ENCODE data around the gene SLX9.
A peak's percentile ranks its signal among the peaks of the same experiment; 100 is the strongest.
"Not testable (repeated sequence)": the region's sequence is repeated elsewhere in the genome, so short reads cannot be mapped to it uniquely, and the experiment has no call there.

The SLX9 gene

DNA sequence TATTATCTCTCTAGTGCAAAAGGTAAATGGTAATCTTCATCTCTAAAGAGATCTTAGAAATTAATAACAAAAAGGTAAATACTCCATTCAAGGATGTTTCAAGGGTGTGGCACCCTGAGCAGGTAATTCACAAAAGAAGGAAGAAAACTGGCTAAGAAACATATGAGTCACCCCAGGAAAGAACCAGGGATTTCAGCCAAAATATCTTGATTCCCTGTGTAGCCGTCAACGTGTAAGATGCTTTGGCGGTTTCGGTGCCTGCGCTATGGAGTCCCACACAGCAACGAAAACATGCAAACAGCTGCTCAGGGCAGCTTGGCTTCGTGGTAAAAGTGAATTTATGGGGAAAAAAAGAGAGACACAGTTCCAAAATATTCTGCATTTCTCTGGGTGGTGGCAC, 22.9 kb upstream of the SLX9 start:
- DNase-seq (ENCODE audit: low read depth), result no peak

GRCh38 chr21:44917446-44918106, 22.3 kb upstream of the SLX9 start:
- DNase-seq (ENCODE audit: low read depth), result no peak

GRCh38 chr21:44918107-44918470, 21.7 kb upstream of the SLX9 start:
- DNase-seq (ENCODE audit: low read depth), result no peak

GRCh38 chr21:44918581-44919033, 21.2 kb upstream of the SLX9 start:
- no peak for DNase-seq (ENCODE audit: low read depth)

DNA sequence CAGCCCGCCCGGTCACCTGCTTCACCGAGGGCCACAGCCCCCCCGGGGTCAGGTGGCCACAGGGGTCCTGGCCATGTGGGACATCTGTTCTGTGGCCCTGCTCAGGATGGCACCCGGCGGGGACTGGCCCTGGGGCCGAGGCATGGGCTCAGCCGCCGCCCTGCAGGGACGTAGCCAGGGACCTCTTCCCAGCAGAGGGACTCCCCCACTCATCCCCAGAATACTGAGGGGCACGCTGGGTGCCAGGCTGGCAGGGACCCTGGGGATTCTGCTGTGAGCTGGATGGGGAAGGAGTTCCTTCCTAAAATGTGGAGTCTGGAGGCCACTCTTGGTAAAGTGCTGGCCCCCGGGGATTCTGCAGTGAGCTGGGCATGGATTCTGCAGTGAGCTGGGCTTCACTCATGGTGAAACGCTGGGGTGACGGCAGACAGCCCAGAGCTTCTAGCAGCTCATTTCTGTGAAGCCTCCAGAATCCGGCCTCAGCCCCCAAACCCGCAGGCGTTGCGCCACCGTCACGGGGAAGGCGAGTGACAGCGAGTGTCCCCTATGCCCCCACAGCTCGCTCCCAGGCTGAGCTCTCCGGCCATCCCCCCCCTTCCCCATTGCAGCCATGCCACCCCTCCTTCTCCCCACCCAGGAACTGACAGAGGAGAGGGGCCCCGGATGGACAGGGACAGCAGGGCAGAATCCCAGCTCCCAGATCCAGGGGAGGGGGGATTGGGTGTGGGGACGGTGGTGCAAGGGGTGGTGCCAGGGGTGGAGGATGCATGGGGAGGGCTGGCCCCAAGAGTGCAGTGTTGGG, 20.5 kb upstream of the SLX9 start:
- DNase-seq (ENCODE audit: low read depth), result no peak

DNA sequence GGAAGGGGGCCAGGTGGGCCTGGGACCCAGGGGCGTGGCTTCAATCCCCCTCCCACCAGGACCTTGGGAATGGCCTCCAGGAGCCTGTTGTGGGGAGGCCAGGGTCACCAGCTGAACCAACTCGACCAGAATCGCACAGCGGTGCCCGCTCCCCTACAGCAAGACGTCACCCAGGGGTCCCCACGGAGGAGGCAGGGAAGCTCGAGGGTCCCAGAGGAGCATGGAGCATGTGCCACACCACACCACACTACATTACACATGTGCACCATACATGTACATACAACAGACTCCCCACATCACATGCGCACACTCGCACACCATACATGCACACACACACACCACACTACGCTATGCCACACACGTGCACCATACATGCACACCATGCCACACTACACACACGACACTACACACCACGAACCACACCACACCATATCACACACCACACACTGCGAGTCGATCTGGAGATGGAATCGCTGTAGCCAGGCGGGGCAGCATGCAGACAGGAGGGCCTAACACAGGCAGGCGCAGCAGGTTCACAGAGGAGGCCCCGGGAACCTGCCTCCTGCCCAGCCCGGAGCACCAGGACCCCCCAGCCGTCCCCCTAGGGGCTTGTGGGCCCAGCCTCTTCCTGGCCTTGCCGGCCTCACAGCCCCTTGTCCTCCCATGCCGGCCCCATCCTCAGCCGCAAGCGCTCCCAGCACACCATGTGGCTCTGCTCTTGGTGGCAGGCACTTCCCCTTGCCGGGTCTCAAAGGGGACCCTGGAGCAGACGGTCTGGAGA, 19.7 kb upstream of the SLX9 start:
- DNase-seq (ENCODE audit: low read depth), result no peak

- DNase-seq (ENCODE audit: low read depth), result no peak
Observed at GRCh38 chr21:44920694-44921604, 18.9 kb upstream of the SLX9 start, which contains the start of gene ITGB2. ITGB2 (minus strand) TSS chr21:44920899; CDS start chr21:44910782, 10,117 bp downstream.

GRCh38 chr21:44921928-44922327, 17.9 kb upstream of the SLX9 start:
- no peak for DNase-seq (ENCODE audit: low read depth)

GRCh38 chr21:44923480-44924084, 16.2 kb upstream of the SLX9 start:
- no peak for DNase-seq (ENCODE audit: low read depth)

DNA sequence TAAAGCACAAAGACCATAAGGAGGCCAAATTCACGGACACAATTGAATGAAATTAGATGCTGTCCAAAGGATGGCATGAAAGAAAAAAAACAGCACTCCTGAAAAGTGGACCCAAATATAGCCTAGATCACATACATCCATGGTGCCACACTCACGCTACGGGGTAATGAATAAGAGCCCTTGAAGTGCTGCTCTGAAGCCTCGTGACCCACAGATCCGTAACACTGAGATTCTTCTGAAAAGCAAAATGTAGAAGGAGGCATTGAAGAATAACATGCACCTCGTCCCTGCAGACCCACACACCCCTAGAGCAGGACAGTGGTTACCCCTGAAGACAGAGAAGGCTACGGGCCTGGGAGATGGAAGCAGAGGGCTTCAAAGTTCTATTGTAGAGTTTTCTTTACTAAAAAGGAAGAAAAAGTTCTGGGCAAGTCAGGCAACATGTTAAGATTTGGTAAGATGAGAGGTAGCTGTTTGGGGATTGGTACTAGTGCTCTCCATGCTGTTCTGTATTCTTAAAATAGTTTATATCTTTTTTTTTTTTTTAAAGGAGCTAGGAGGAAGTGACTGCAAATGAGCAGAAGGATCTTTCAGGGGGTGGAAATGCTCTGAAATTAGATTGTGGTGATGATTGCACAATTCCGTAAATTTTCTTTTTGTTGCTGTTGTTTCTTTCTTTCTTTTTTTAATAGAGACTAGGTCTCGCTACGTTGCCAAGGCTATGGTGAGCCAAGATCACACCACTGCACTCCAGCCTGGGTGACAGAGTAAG, 15.0 kb upstream of the SLX9 start:
- no peak for DNase-seq (ENCODE audit: low read depth)

- no peak for DNase-seq (ENCODE audit: low read depth)
Observed at GRCh38 chr21:44925378-44925755, 14.5 kb upstream of the SLX9 start.

DNA sequence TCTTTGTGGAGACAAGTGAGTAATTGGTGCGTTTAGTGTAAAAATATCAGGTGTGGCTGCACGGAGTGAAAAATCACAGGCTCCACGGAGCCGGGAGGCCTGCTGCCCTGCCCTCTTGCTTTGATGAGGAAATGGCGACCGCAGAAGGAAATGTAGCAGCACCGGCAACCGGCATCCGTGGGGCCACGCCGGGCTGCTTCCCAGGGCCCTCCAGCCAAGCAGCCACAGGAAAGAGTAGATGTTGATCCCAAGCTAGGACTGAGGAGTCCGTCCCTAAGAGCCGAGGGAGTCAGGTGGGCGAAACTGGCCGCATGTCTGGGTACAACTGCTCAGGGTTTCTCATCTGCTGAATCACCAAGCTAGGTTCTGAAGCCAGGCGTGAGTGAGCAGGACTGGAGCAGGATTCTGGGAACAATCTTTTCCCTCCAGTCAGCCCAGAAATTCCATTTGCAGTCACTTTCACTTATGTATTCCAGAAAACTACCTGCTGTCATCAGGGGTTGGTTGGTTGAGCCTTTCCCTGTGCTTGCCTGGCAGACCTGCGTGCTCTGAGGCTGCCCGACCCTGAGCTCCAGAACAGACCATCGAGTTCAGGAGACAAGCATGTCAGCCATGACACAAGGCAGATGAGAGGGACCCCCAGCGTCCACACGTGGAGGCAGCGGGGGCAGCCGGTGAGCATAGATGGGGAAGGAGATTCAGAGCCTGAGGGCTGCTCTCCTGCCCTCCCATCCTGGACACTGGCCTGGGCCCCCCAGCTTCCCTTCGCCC, 13.3 kb upstream of the SLX9 start:
- DNase-seq (ENCODE audit: low read depth), result no peak

DNA sequence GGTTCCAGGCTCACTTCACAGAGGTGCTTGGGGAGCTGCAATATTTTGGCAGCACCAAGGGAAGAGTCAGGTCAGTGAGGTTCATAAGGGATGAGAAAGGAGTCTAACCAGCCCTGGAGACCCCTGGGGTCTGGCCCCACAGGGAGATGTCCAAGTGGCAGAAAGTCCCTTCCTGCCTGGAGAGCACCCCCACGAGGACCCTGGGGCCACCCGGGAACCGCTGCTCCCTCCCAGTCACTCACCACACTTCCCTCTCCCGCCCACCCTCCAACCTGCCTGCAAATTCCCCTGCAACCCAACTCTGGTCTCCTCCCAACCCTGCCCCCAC, 12.6 kb upstream of the SLX9 start:
- no peak for DNase-seq (ENCODE audit: low read depth)

DNA sequence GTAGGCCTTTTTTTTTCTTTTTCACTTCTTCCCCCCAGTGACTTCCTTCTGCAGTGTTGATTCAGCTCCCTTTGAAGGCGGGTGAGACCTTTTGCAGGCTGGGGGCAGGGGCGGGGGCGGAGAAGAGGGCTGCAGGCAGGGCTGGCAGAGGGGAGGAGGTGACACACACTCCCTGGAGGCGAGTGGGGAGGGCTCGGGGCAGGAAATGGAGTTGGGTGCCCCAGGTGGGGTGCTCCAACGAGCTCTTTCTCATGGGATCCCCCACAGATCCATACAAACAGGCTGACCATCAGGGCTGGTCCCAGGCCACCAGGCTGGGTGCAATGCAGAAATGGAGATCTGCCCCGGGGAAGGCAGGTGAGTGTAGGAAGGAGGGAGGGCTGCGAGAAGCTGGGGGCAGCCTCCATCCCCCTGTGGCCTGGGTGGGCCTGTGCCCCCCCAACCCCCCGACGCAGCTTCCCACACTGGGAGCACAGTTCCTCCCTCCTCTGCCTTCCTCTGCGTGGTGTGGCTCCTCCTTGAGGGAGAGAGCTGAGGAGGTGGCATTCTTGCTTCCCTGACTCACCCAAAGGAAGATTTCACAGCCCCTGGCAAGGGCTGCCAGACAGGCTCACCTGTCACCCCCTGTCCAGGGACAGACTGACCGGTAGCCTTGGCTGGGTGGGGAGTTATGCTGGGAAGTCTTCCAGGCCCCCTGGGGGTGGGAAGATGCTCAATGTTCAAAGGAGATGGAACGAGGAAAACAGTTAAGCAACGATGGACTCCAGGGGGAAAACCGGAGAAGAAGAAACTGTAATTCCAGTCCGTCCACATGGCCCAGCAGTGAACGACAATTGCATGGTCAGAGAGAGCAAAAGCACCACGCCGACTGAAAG, 12.0 kb upstream of the SLX9 start:
- DNase-seq (ENCODE audit: low read depth), result peak; percentile 95

GRCh38 chr21:44928500-44929241, 11.2 kb upstream of the SLX9 start:
- not testable (repeated sequence) for DNase-seq (ENCODE audit: low read depth)

GRCh38 chr21:44929242-44929798, 10.5 kb upstream of the SLX9 start:
- DNase-seq (ENCODE audit: low read depth), result no peak

DNA sequence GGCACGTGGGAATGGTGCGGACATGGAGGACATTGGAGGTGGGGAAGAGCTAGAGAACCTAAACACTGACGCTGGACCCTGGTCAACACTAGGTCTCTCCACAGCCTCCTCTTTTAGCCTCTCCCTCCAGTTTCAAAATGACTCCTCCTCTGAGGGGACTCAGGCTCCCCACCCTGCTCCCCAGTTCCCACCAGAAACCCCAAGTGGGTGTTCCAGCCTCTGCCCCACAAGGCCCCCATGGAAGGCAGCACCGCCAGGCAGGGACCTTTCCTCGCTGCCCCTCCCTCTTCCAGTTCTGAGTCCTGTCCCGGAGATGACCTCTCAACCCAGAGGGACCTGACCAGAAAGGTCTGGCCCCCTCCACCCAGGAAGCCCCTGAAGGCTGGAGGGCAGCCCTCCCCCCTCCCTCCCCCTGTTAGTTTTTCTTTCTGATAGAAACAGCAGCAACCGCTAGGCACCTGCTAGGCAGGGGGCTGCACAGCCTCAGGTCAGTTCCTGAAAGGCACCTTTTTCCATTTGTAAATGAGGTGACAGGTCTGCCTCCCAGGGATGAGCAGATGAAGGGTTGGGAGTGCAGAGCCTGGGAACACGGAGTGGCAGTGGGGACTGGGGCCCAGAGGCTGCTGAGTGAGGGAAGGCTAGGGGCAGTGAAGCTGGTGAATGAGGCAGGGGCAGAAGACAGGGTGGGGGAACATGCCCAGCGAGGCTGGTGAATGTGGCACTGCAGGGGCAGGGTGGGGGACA, 9.9 kb upstream of the SLX9 start:
- no peak for DNase-seq (ENCODE audit: low read depth)
